Measurements from ENCODE around the gene HMGXB3.
"Not testable (repeated sequence)": the region's sequence is repeated elsewhere in the genome, so short reads cannot be mapped to it uniquely, and the experiment has no call there.

The HMGXB3 gene

DNA sequence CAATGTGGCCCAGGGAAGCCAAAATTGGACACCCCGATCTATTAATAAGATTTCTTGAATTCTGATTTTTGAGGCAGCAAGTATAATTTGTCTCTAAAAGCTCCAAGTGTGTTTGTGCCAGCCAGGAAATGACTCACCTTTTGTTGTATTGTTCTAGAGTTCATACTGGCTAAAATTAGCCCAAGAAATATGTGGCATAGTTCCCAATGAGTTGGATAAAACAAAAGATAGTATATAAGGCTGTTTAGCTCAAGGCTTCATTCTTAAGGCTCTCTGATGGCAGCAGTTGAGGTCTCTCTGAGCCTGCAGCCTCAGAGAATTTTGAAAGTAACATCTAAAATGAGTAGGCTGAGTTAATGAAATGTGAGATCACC is 21.6 kb downstream of the HMGXB3 start:
- no peak for DNase-seq (ENCODE audit: low read depth)

- DNase-seq (ENCODE audit: low read depth) = no peak
These were observed 22.1 kb downstream of the HMGXB3 start for GRCh38 chr5:150022681-150023080.

- no peak for DNase-seq (ENCODE audit: low read depth)
These were observed 22.6 kb downstream of the HMGXB3 start for GRCh38 chr5:150023136-150023535.

- DNase-seq (ENCODE audit: low read depth) = no peak
These were observed 23.9 kb downstream of the HMGXB3 start for GRCh38 chr5:150024346-150024984.

GRCh38 chr5:150026682-150027172 is 26.2 kb downstream of the HMGXB3 start:
- DNase-seq (ENCODE audit: low read depth) = no peak

- DNase-seq (ENCODE audit: low read depth) = not testable (repeated sequence)
These were observed 27.5 kb downstream of the HMGXB3 start for GRCh38 chr5:150028047-150028446.

GRCh38 chr5:150033334-150033733 is 32.8 kb downstream of the HMGXB3 start:
- DNase-seq (ENCODE audit: low read depth) = no peak

- no peak for DNase-seq (ENCODE audit: low read depth)
These were observed 34.1 kb downstream of the HMGXB3 start for GRCh38 chr5:150034662-150035061.

GRCh38 chr5:150035139-150035895 is 34.8 kb downstream of the HMGXB3 start:
- no peak for DNase-seq (ENCODE audit: low read depth)

- DNase-seq (ENCODE audit: low read depth) = no peak
These were observed 36.0 kb downstream of the HMGXB3 start for GRCh38 chr5:150036513-150036912.

- DNase-seq (ENCODE audit: low read depth) = no peak
These were observed 38.0 kb downstream of the HMGXB3 start for GRCh38 chr5:150038547-150038946.

- no peak for DNase-seq (ENCODE audit: low read depth)
These were observed 41.9 kb downstream of the HMGXB3 start for GRCh38 chr5:150042459-150042858.

- DNase-seq (ENCODE audit: low read depth) = no peak
These were observed 43.3 kb downstream of the HMGXB3 start for GRCh38 chr5:150043657-150044328.

DNA sequence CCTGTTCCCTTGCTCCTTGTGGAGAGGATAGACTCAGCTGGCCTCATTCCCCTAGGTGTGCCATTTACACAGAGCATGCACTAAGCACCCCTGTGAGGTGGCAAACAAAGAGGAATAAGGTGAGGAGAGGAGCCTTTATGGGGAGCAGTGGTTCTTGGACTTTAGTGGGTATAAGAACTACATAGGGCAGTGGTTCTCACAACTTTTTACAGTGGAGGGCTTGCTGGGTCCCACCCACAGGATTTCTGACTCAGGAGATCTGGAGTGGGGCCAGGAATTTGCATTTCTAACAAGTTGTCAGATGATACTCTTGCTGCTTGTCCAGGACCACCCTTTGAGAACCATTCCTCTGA is 43.8 kb downstream of the HMGXB3 start:
- no peak for DNase-seq (ENCODE audit: low read depth)

GRCh38 chr5:150044712-150045111 is 44.2 kb downstream of the HMGXB3 start:
- no peak for DNase-seq (ENCODE audit: low read depth)

- no peak for DNase-seq (ENCODE audit: low read depth)
These were observed 45.0 kb downstream of the HMGXB3 start for GRCh38 chr5:150045549-150045948.

DNA sequence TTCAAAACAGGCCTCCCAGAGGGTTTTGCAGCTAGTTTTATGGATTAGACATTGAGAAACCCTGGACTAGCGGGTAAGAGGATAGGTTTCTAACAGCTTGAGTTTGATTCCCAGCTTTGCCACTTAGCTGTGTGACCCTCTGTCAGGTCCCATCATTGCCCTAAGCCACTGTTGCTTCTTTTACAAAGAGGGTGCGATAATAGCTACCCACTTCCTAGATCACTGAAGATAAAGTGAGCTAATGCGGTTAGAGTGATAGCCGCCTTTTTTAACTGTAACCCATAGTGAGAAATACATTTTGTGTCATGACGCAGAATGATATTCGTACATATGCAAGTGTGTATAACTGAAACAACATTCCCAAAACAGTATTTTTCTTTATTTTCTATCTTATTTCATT is 45.5 kb downstream of the HMGXB3 start:
- DNase-seq (ENCODE audit: low read depth) = no peak

- not testable (repeated sequence) for DNase-seq (ENCODE audit: low read depth)
These were observed 49.8 kb downstream of the HMGXB3 start for GRCh38 chr5:150050172-150050811.

DNA sequence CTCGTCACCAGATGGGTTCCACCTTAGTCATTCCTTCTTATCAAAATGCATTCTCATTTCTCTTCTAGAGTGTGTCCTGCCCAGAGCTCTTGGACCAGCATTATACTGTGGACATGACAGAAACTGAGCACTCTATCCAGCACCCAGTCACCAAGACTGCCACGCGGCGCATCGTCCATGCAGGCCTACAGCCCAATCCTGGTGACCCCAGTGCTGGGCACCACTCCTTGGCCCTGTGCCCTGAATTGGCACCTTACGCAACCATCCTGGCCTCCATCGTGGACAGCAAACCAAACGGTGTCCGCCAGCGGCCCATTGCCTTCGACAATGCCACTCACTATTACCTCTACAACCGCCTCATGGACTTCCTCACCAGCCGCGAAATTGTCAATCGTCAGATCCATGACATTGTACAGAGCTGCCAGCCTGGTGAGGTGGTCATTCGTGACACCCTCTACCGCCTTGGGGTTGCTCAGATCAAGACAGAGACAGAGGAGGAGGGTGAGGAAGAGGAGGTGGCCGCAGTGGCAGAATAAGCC is 51.2 kb downstream of the HMGXB3 start:
- no peak for DNase-seq (ENCODE audit: low read depth)

- DNase-seq (ENCODE audit: low read depth) = no peak
These were observed 51.9 kb downstream of the HMGXB3 start for GRCh38 chr5:150052226-150052955.

- DNase-seq (ENCODE audit: low read depth) = no peak
These were observed 52.6 kb downstream of the HMGXB3 start for GRCh38 chr5:150052956-150053712.
